HG03457 (cell line): ENCODE data around the gene ZNF701.
"Not testable (repeated sequence)": the region's sequence is repeated elsewhere in the genome, so short reads cannot be mapped to it uniquely, and the experiment has no call there.

ENCODE experiments used
- ATAC-seq: cut with Tn5 transposase; IDR thresholded peaks from one replicate; pipeline ENCODE4 v1.9.1; 2021; ENCODE audit warnings: moderate number of reproducible peaks; ENCODE audit not compliant: unreplicated experiment

The ZNF701 gene

DNA sequence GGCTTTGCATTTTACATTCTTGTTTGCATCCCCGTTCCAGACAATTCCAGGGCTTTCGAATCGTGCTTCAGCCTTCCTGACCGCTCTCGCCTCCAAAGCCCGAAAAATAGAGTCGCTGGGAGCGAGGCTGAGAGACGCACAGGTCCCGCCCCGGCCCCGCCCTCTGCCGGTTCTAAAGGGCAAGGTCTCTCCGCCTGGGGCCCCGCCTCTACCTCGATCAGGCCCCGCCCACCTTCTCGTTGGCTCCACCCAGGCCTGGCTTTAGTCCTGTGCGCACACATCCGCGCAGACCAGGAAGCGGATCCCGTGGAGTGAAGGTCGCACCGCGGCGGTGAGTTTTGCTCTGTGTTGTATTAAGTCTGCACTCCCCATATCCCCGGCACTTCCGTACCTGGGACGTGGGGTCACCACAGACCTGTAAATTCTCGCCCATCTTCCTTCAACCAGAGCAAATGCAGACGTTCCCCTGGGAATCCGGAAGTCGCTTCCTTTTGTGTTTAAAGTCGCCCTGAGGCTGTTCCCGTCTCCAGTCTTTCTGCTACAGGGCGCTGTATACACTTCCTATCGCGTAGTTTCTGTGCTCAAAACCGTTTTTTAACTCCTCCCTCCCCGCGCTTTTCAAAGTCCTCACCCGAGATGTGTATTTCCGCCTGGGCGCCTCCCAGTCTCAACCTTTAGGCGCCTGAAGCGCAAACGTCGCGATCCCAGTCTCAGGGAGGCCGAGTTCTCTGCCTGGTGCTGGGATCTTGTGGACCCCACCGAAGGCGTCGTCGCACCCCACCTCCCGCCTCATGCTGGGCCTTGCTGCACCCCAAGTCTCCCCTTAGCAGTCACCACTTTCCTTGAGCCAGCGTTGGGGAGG lies at the start of gene ZNF701:
ZNF701 (plus strand) TSS at position 288 of the 862 bp plus-strand sequence. CDS start 3,861 bp downstream, outside the sequence.
- peak; percentile 91 for ATAC-seq

DNA sequence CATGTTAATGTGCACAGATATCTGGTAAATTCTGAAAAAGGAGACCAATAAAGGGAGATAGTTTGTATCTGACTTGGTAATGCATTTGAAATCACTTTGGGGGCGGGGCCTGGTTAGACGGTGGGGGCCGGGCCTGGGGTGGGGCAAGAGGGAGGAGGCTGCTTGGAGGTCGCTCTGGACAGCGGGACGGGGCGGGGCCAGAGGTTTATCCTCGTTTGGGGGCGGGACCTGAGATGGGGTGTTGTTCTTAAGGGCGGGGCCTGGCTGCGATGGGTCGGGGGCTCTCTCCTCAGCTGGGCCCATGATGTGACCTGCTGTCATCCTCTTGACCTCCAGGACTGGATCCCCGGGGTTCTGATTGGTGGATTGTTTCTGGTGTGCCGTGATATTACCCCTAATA lies 47.5 kb upstream of the ZNF701 start:
- no peak for ATAC-seq

DNA sequence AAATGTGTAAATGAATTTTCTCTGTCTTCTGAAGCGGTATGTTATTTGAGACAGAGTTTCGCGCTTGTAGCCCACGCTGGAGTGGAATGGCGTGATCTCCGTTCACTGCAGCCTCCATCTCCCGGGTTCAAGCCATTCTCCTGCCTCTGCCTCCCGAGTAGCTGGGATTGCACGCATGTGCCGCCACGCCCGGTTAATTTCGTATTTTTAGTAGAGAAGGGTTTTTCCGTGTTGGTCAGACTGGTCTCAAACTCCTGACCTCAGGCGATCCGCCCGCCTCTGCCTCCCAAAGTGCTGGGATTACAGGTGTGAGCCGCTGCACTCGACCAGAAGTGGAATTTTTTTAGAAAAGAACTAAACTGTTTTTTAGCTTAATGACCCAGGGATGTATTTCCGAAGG lies 46.0 kb upstream of the ZNF701 start:
- no peak for ATAC-seq

DNA sequence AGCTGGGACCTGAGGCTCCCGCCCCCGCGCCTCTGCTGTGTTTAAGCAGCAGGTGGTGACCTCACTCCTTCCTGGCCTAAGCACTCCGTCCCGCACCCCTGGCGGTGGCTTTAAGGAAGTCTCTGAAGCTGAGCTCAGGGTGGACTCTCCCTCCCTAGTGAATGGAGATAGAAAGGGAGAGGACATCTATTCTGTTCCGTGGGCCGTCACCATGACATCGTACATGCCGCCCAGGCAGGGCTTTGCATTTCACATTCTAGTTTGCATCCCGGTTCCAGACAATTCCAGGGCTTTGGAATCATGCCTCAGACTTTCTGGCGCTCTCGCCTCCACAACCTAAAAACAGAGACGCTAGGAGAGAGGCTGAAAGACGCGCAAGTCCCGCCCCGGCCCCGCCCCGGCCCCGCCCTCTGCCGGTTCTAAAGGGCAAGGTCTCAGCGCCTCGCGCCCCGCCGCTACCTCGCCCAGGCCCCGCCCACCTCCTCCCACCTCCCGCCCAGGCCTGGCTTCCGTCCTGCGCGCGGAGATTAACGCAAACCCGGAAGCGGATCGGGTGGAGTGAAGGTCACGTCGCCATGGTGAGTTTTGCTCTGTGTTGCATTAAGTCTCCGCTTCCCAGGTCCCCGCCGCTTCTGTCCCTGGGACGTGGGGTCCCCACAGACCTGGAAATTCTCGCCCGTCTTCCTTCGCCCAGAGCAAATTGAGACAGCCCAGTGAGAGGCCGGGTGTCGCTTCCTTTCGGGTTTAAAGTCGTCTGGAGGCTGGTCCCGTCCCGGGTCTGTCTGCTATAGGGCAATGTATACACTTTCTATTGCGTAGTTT lies 42.7 kb upstream of the ZNF701 start, which contains the start of gene ZNF808:
ZNF808 (plus strand) TSS at position 535 of the 822 bp plus-strand sequence. CDS start 15,617 bp downstream, outside the sequence.
- ATAC-seq: peak; percentile 81

DNA sequence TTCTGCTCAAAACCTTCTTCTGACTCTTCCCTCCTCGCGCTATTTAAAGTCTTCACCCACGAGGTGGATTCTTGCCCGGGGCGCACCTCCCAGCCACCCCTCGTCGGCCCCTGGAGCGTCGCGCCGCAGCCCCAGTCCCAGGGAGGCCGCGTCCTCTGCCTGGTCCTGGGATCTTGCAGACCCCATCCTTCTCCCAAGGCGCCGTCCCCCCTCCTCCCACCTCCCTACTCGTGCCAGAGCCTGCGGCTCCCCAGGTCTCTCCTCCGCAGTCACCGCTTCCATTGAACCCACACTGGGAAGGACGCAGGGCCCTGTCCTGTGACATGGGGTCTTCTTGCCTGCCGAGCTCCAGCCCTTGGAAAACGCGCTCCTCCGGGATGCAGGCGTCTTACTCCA lies 42.1 kb upstream of the ZNF701 start:
- peak; percentile 21 for ATAC-seq

DNA sequence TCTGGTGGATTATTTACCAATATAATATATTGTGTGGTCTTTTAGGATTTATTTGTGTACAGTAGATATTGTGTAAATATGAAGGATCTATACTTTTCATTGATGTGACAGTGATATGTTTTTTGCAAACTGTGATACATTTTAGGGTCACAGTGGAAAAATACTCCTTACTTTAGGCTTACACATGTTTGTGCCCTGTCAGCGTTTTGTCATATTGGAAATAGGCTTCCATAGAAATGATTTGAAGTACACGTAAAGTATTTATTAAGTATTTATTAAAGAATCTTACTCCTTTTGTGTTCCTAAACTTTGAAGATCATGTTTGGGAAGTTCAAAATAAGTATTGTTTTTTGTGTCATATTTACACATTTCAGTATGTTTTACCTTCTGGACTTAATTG lies 37.6 kb upstream of the ZNF701 start:
- no peak for ATAC-seq

DNA sequence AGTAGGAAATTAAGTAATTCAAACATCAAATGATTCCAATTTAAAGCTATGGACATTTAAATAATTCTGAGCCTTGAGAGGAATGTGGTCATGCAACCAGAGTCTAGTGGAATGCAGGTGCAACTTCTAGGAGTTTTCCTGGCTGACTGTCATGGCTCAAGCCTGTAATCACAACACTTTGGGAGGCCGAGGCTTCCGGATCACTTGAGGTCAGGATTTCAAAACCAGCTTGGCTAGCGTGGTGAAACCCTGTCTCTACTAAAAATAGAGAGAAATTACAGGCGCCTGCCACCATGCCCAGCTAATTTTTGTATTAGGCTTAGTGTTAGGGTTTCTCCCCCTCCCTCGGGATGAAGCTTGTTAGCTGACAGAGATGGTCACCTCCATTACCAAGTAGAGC lies 36.2 kb upstream of the ZNF701 start:
- ATAC-seq: no peak

DNA sequence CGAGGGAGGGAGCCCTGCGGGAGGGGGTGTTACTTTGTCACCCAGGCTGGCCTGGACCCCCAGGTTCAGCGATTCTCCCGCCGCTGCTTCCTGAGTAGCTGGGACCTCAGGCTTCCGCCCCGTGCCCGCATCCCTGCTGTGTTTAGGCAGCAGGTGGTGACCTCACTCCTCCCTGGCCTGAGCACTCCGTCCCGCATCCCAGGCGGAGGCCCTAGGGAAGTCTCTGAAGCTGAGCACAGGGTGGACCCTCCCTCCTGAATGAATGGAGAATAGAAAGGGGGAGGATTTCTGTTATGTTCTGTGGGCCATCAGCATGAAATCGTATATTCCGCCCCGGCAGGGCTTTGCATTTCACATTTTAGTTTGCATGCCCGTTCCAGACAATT lies 34.7 kb upstream of the ZNF701 start:
- not testable (repeated sequence) for ATAC-seq

DNA sequence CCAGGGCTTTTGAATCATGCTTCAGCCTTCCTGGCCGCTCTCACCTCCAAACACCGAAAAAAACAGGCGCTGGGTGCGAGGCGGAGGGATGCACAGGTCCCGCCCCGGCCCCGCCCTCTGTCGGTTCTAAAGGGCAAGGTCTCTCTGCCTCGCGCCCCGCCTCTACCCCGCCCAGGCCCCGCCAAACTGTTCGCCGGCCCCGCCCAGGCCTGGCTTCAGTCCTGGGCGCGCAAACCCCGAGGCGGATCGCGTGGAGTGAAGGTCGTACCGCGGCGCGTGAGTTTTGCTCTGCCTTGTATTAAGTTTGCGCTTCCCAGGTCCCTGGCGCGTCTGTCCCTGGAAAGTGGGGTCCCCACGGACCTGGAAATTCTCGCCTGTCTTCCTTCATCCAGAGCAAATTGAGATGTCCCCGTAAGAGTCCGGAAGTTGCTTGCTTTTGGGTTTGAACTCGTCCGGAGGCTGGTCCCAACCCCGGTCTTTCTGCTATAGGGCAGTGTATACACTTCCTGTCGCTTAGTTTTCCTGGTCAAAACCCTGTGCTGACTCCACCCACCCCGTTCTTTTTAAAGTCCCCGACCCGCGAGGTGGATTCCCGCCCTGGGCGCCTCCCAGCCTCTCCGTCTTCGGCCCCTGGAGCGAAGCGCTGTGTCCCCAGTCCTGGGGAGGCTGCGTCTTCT lies 34.2 kb upstream of the ZNF701 start:
- ATAC-seq: peak; percentile 53

DNA sequence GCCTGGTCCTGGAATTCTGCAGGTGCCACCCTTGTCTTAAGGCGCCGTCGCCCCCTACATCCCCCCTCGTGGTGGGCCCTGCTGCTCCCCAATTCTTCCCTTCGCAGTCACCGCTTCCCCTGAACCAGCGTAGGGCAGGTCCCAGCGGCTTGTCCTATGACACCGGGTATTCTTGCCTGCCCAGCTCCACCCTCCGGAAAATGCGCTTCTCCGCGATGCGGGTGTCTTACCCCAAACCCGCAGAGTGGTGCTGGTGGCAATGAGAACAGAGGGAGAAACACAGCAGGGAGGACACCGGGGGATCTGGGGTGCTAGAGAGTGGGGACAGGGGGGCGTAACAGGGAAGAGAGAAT lies 33.7 kb upstream of the ZNF701 start:
- ATAC-seq: no peak

DNA sequence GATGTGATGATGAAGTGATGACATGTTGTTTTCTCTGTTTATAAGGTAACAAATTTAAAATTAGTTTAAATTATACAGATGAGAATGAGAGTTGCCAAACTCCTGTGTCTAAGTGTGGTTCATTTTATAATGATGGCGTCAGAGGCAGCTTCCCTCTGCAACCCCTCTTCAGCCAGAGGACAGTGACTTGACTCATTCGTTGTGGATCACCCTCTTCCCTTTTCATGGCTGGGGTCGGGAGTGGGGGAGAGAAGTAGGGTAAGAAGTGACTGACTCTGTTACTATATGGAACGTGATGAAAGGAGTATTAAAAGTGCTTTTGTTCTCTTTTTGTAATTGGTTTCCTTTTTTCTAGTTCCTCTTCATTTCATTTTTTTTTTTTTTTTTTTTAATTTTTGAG lies 31.3 kb upstream of the ZNF701 start:
- not testable (repeated sequence) for ATAC-seq

DNA sequence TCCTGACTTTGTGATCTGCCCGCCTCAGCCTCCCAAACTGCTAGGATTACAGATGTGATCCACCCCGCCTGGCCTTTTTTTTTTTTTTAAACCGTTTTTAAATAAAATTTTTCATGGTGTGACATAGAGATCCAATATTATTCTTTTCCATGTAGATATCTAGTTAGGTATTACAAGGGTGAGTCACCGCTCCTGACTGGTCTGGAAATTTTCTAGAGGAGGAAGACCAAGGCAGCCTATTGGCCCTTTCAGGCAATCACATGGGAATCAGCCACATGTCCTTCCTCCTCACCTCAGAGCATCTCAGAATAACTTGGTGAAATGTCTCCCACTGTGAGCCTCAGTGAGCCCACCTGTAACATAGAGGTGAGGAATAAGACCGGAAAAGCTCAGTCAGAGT lies 28.9 kb upstream of the ZNF701 start:
- ATAC-seq: not testable (repeated sequence)

DNA sequence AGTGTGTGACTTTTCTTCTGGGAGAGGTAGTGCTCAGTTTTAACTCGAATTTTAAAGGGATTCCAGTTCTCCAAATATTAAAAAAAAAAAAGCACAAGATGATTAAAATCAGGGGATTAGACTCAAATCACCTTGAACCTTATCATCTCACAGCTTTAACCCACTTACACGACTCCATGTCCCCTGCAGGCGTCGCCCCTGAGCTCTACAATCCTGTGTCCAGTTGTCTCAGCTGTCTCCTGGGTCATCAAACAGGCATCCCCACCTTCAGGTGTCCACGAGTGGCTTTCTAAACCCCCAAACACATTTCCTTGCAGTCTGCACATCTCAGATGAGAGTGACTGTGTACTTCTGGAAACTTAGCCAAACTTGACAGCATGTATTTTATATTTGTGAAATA lies 28.5 kb upstream of the ZNF701 start:
- no peak for ATAC-seq

DNA sequence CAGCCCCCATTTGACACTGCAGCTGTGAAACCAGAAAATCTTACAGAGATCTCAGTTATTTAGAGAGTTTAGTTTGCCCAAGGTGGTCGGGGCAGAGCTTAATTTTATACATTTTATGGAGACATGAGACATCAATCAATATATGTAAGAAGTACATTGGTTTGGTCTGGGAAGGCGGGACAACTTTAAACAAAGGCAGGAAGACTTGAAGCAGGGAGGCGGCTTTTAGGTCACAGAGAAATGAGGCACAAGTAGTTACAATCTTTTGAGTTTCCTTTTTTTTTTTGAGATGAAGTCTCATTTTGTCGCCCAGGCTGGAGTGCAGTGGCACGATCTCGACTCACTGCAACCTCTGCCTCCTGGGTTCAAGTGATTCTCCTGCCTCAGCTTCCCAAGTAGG lies 27.5 kb upstream of the ZNF701 start:
- not testable (repeated sequence) for ATAC-seq

DNA sequence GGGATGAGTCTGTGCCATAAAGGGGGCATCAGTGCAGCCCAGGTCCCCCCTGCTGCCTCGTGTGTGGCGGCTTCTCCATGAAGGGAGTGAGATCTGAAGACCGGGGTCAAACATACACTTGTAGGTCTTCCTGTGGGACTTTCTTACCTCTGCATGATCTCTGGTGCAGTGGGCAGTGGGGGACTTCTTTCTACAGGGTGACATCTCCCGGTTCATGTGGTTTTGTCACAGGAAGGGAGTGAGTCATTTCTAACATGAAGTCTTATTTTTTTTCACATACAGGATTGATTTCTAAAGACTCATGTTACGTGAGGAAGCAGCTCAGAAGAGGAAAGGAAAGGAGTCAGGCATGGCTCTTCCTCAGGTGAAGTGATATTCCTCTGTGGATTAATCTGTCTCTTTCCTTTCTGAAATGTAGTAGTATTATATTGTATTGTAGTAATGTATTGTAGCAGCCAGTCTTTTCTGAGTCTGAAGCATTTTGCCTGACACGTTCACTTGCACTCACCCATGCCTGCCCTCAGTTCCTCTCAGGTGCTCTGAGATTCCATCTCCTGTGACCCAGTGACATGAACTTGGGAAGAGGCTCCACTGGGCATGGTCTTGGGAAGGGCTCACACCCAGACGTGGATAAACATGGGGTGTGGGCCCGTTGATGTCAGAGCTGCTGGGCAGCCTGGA lies 27.0 kb upstream of the ZNF701 start:
- ATAC-seq: no peak

DNA sequence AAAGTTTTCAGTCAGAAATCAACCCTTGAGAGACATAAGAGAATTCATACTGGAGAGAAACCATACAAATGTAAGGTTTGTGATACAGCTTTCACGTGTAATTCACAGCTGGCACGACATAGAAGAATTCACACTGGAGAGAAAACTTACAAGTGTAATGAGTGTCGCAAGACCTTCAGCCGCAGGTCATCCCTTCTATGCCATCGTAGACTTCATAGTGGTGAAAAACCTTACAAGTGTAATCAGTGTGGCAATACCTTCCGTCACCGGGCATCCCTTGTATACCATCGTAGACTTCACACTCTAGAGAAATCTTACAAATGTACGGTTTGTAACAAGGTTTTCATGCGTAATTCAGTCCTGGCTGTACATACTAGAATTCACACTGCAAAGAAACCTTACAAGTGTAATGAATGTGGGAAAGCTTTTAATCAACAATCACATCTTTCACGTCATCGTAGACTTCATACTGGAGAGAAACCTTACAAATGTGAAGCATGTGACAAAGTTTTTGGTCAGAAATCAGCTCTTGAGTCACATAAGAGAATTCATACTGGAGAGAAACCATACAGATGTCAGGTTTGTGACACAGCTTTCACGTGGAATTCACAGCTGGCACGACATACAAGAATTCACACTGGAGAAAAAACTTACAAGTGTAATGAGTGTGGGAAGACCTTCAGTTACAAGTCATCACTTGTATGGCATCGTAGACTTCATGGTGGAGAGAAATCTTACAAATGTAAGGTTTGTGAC lies 15.7 kb upstream of the ZNF701 start:
- no peak for ATAC-seq

DNA sequence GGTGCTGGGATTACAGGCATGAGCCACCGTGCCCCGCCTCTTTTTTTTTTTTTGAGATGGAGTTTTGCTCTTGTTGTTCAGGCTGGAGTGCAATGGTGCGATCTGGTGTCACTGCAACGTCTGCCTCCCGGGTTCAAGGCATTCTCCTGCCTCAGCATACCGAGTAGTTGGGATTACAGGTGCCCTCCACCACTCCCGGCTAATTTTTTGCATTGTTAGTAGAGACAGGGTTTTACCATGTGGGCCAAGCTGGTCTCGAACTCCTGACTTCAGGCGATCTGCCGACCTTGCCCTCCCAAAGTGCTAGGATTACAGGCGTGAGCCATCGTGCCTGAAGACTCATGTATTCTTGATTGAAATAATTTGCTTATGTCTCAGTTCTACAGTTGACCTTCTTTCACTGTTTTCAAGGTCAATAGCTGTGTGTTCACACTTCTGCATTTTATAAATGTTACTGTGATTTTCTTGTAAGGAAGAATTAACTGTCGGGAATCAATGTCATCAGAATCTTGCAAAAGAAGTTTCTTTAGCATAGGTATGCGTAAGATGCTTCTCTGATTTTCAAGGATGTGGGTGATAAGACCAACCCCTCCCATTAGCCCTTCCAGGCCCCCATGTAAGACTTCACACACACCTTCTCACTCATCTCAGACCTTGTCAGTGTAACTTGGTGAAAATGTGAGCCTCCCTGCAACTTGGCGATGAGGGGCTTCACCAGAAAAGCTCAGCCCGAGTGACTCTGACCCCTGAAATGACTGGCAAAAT lies 12.7 kb upstream of the ZNF701 start:
- ATAC-seq: no peak

DNA sequence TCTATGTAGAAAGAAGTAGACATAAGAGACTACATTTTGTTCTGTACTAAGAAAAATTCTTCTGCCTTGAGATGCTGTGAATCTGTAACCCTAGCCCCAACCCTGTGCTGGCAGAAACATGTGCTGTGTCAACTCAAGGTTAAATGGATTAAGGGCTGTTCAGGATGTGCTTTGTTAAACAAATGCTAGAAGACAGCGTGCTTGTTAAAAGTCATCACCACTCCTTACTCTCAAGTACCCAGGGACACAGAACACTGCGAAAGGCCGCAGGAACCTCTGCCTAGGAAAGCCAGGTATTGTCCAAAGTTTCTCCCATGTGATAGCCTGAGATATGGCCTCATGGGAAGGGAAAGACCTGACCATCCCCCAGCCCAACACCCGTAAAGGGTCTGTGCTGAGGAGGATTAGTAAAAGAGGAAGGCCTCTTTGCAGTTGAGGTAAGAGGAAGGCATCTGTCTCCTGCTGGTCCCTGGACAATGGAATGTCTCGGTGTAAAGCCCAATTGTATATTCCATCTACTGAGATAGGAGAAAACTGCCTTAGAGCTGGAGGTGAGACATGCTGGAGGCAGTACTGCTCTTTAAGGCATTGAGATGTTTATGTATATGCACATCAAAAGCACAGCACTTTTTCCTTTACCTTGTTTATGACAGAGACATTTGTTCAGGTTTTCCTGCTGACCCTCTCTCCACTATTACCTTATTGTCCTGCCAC lies 11.2 kb upstream of the ZNF701 start:
- ATAC-seq: not testable (repeated sequence)

DNA sequence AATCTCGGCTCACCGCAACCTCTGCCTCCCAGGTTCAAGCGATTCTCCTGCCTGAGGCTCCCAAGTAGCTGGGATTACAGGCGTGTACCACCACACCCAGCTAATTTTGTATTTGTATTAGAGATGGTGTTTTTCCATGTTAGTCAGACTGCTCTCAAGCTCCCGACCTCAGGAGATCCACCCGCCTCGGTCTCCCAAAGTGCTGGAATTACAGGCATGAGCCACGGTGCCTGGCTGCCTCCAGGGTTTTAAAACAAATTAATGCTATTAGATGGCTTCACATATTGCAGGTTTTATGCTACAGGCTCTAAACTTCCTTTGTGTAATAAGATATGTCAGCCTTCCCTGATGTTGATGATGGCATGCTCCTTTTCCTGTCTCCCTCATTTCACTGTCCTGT lies 8.5 kb upstream of the ZNF701 start:
- not testable (repeated sequence) for ATAC-seq
